IPS DF 6.9 (cell line): ENCODE results near the gene SLC4A1AP.

Experiments used
- DNase-seq: peaks from one replicate; pipeline ENCODE4 v3.0.0-alpha.2; 2013; ENCODE audit warnings: low read depth, low spot score
- H3K27ac ChIP-seq: one replicate; pipeline ENCODE4 v1.5.1; 2013; ENCODE audit warnings: low read length, control low read depth
- H3K27me3 ChIP-seq: 2 replicates; pipeline ENCODE4 v1.6.1; 2013; ENCODE audit warnings: mild to moderate bottlenecking, low read length; ENCODE audit not compliant: control insufficient read depth, insufficient read depth
- H3K36me3 ChIP-seq: 2 replicates; pipeline ENCODE4 v1.6.1; 2013; ENCODE audit warnings: low read length; ENCODE audit not compliant: control insufficient read depth, insufficient read depth
- H3K4me1 ChIP-seq: 2 replicates; pipeline ENCODE4 v1.6.1; 2013; ENCODE audit warnings: low read length; ENCODE audit not compliant: control insufficient read depth, insufficient read depth
- H3K4me3 ChIP-seq: 2 replicates; pipeline ENCODE4 v1.5.1; 2013; ENCODE audit warnings: mild to moderate bottlenecking, low read length
- H3K9me3 ChIP-seq: 2 replicates; pipeline ENCODE4 v1.6.1; 2013; ENCODE audit warnings: low read length, inconsistent platforms; ENCODE audit not compliant: control insufficient read depth, insufficient read depth
- WGBS: extraction: QIAGEN DNeasy Blood & Tissue Kit; methylation state at CpG from one replicate; pipeline ENCODE4 v1.1.7; 2013; ENCODE audit warnings: mixed read lengths, missing lambda C conversion rate; ENCODE audit not compliant: insufficient read length, insufficient coverage; 5-methylcytosine and 5-hydroxymethylcytosine counted together

Gene SLC4A1AP

DNA sequence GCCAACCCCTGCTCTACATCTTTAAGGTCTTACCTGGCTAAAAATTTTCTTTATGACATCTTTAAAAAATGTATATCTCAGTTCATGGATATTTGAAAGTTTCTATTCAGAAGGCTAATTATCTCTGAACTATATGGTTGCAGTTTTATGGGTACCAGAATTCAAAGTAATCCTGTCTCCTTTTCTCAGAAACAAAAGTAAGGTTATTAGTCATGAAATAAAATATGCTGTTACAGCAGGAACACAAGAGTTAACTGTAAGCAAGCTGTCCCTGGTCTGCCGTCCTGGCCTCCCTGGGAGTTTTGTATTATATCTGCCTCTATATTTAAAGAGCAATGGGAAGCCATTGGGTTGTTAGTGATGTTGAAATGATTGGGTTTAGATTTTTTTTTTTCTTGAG, 34.0 kb downstream of the SLC4A1AP start:
- no CpG with 5 or more reads among the region's 1 CpG for WGBS

DNA sequence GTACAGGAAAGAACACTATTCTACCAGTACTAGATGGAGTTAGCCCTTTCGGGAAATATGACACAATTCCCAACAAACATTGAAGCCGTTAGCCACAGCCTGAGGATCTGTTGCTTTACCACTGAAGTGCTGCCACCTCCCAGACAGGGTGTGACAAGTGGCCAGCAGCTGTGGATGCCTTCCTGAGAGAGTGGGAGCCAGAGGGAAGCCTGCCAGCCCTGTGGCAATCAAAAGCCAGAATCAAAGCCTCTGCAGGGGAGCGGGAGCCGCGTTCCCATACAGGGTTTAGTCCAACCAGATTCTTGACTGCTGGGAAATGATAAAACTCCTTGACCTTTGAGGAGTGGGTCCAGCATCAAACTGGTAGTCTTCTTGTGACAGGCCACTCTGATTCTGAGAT, 38.0 kb downstream of the SLC4A1AP start:
- no peak overlapping the region for H3K27ac ChIP-seq
- no peak overlapping the region for H3K4me3 ChIP-seq
- no peaks in the 10 kb centered on the region for H3K9me3 ChIP-seq
- H3K4me1 ChIP-seq: no peaks in the 10 kb centered on the region
- WGBS: no CpG with 5 or more reads among the region's 5 CpGs
- no peaks in the 10 kb centered on the region for H3K27me3 ChIP-seq
- no peak for DNase-seq
- H3K36me3 ChIP-seq: no peaks in the 10 kb centered on the region

More for the DNA sequence above, 34.0 kb downstream of the SLC4A1AP start:
- Histone ChIP-seq H3K36me3 (no peaks in the 10 kb centered on the region), H3K9me3 (no peaks in the 10 kb centered on the region), H3K4me3 (no peak overlapping the region), H3K27me3 (no peaks in the 10 kb centered on the region), H3K4me1 (no peaks in the 10 kb centered on the region), H3K27ac (no peak overlapping the region)
- DNase-seq: no peak

DNA sequence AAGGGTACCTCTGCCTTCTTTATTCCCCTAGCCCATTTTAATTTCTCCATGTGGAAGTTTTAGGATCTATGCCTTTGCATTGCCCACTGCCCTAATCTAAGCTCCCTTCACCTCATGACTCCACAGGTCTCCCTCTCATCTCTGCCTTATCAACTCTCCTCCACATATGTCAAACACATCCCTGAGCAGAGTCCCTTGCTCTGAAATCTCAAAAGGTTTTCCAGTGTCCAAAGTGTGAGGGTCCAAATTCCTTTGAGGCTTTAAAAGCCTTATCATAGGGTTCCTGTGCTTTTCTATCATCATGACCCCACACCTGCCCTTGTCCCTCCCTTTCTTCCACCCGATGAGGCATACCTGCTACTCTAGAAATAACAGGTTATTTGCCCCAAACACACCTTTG, 38.6 kb downstream of the SLC4A1AP start:
- no peaks in the 10 kb centered on the region for H3K4me1 ChIP-seq
- H3K9me3 ChIP-seq: no peaks in the 10 kb centered on the region
- no peak overlapping the region for H3K4me3 ChIP-seq
- WGBS: no CpG with 5 or more reads among the region's 1 CpG
- H3K27ac ChIP-seq: no peak overlapping the region
- no peaks in the 10 kb centered on the region for H3K27me3 ChIP-seq
- H3K36me3 ChIP-seq: no peaks in the 10 kb centered on the region
- DNase-seq: no peak

DNA sequence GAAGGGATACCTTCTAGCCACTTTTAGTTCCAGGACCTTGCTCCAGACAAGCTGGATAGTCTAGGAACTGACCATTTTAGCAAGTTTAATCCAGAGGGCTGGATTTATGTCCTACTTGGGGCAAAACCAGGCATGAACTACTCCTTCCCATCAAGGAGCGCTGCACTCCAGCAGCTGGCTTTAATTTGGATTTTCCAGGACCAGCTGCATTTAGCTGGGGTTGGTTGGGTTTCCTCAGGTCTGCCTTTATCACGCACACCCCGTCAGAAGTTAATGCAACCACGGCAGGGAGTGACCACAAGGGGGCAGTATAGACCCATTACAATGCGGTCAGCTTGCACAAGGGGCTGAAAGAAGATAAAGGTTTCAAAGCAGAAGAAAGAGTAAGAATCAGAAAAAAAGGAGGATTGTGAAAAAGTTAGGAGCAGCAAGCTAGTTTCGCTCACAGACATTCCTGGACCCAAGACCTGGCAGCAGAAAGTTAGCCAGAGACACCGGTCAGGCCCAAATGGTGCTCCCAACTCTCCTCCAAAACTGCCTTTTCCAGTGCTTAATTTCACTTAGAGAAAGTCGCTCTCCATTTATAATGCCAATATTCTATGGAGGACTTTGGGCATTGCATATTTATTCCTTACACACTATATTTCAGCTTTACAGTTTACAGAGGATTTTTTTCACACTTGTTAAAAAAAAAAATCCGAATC, 40.1 kb downstream of the SLC4A1AP start:
- DNase-seq: peak; percentile 82
- Histone ChIP-seq H3K9me3 (no peaks in the 10 kb centered on the region), H3K36me3 (no peaks in the 10 kb centered on the region), H3K27me3 (no peaks in the 10 kb centered on the region), H3K27ac (no peak overlapping the region), H3K4me1 (no peaks in the 10 kb centered on the region), H3K4me3 (no peak overlapping the region)
- no CpG with 5 or more reads among the region's 9 CpGs for WGBS

DNA sequence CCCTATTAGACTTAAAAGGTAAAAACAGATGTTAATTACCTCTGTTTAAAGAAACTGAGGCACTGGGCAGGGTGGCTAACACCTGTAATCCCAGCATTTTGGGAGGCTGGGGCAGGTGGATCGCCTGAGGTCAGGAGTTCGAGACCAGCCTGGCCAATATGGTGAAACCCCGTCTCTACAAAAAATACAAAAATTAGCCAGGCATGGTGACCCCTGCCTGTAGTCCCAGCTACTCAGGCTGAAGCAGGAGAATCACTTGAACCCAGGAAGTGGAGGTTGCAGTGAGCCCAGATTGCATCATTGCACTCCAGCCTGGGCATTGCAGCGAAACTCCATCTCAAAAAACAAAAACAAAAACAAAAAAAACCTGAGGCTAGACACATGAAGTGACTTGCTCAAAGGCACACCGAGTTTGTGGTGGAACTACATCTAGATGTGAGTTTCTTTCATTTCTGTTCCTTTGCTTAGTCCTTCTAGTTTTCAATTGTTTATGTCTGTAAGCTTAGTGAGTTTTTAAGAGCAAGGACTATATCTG, 40.7 kb downstream of the SLC4A1AP start:
- Histone ChIP-seq H3K36me3 (no peaks in the 10 kb centered on the region), H3K27me3 (no peaks in the 10 kb centered on the region), H3K27ac (no peak overlapping the region), H3K9me3 (no peaks in the 10 kb centered on the region), H3K4me1 (no peaks in the 10 kb centered on the region), H3K4me3 (no peak overlapping the region)
- no peak for DNase-seq
- WGBS: no CpG with 5 or more reads among the region's 5 CpGs

DNA sequence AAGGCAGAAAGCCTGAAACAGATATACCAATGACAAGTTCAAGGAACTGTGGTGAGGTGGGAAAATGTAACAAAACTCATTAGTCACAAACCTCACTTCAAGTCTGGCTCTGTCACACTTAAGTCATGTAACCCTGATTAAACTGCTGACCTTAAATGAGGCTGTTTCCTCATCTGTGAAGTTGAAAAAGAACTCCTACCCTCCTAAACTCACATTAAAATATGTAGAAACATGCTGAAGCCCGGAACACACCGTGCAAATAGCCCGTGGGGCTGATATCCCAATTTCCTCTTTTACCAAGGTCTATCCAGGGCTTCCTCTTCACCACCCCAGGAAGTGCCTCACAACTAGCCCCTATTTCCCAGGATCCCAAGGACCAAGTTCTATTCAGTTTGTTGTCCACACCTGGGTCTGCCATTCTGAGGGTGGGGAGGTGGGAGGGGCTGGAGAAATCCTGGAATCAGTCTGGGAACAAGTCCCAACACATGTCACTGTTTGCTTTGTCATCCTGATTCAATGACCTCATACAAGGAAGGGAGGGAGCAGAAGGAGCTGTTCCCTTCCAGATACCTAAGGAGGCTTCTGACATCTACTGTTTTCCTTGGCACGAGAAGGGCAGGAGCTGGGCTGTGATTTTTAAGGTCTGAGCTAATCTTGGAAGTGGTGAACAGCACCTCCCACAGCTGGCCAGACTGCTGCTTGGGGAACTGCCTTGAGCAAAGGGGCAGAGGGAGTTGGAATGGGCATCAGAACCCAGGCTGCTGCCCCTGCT, 42.3 kb downstream of the SLC4A1AP start:
- no CpG with 5 or more reads among the region's 4 CpGs for WGBS
- no peaks in the 10 kb centered on the region for H3K4me1 ChIP-seq
- no peaks in the 10 kb centered on the region for H3K27me3 ChIP-seq
- no peak overlapping the region for H3K4me3 ChIP-seq
- no peaks in the 10 kb centered on the region for H3K9me3 ChIP-seq
- no peak overlapping the region for H3K27ac ChIP-seq
- H3K36me3 ChIP-seq: no peaks in the 10 kb centered on the region
- no peak for DNase-seq

DNA sequence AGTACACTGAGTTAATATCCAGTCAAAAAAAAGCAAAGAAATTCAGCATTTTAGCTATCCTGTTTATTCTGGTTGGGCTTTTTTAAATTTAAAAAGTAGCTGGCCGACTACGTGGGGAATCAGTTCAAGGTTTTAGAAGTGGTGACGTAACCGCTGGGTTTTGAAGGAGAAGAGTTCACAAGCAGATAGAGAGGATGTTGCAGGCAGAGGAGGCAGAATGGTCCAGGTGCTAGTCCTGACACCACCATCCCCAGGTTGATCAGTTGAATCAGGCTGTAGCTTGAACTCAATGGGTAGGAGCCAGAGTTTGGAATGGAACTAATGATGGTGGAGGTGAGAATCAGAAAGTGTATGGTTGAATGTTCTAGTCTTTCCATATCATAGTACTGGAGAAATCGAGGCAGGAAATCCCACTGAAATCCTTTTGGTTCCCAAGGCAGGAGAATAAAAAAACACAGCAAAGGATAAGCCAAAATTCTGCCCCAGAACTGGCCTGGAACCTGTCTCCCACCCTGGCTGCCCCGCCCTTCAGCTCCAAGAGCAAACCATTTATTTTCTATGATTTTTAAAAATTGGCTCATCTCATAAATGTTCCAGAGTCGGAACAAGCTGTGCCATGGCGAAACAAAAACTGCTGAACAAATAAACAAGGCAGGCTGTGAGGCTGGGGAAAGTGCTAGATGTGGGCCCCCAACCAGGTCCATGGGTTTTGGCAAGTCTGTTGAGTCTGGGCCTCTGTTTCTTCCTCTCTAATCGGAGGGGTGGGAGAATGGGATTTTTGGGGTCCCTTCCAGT, 44.0 kb downstream of the SLC4A1AP start:
- DNase-seq: no peak
- Histone ChIP-seq H3K36me3 (no peaks in the 10 kb centered on the region), H3K4me3 (no peak overlapping the region), H3K4me1 (no peaks in the 10 kb centered on the region), H3K27ac (no peak overlapping the region), H3K9me3 (no peaks in the 10 kb centered on the region), H3K27me3 (no peaks in the 10 kb centered on the region)
- WGBS: no CpG with 5 or more reads among the region's 9 CpGs

DNA sequence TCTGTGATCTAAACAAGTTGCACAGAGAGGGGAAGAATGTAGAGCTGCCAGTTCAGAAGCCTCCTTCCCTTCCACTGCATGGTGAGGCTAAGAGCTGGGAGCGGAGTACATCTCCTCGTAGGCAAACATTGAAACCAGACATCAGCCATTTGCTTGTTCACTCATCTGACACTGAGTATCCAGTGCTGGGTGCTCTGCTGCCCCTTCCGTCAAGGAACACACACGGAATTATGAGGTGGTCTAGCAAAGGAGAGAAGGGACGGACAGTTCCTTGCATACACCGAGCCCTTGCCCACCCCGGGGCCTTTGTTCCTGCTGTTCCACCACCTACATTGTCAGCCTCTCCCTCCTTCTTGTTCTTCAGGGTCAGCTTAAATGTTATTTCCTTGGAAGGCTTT, 44.6 kb downstream of the SLC4A1AP start:
- Histone ChIP-seq H3K9me3 (no peaks in the 10 kb centered on the region), H3K27me3 (no peaks in the 10 kb centered on the region), H3K36me3 (no peaks in the 10 kb centered on the region), H3K27ac (no peak overlapping the region), H3K4me1 (no peaks in the 10 kb centered on the region), H3K4me3 (no peak overlapping the region)
- WGBS: no CpG with 5 or more reads among the region's 7 CpGs
- DNase-seq: no peak

DNA sequence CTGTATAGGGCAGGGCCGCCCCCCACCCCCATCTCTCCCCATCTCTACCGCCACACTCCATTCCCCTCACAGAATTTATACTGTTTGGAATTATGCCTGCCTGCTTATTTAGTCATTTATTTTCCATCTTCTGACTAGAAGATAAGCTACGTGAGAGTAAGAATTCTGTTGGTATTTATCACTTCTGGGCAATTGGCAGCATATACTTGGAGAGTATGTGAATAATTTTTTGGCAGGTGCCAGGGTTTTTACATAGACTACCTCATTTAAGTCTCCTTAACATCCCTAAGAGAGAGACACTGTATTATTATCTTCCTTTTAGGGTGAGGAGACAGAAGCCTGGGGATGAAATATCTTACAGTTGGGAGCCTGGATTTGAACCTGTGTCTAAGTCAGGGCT, 45.0 kb downstream of the SLC4A1AP start:
- WGBS: no CpG with 5 or more reads among the region's 3 CpGs
- Histone ChIP-seq H3K27me3 (no peaks in the 10 kb centered on the region), H3K4me1 (no peaks in the 10 kb centered on the region), H3K27ac (no peak overlapping the region), H3K36me3 (no peaks in the 10 kb centered on the region), H3K9me3 (no peaks in the 10 kb centered on the region), H3K4me3 (no peak overlapping the region)
- no peak for DNase-seq

DNA sequence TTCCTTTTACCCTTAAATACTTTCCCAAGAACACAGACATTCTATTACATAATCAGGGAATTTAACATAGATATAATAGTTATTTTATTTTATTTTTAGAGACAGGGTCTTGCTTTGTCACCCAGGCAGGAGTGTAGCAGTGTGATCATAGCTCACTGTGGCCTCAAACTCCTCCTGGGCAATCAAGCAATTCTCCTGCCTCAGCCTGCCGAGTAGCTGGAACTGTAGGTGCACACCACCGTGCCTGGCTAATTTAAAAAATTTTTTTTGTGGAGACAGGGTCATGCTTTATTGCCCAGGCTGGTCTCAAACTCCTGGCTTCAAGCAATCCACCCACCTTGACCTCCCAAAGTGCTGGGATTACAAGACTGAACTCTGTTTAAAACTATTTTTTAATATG, 45.6 kb downstream of the SLC4A1AP start:
- no peaks in the 10 kb centered on the region for H3K9me3 ChIP-seq
- no peaks in the 10 kb centered on the region for H3K36me3 ChIP-seq
- DNase-seq: no peak
- H3K27me3 ChIP-seq: no peaks in the 10 kb centered on the region
- no peaks in the 10 kb centered on the region for H3K4me1 ChIP-seq
- no peak overlapping the region for H3K4me3 ChIP-seq
- WGBS: no CpG with 5 or more reads among the region's 2 CpGs
- H3K27ac ChIP-seq: no peak overlapping the region
